Panc1 (cell line): ENCODE data around the gene CHRDL2.

Source experiments
- POLR2AphosphoS5 ChIP-seq: IDR thresholded peaks from 2 replicates; pipeline ENCODE4 v1.6.1; 2012; ENCODE audit warnings: mild to moderate bottlenecking, low read depth, low read length, moderate library complexity
- TCF7L2 ChIP-seq: IDR thresholded peaks from 2 replicates; pipeline ENCODE4 v1.6.1; 2011; ENCODE audit warnings: mild to moderate bottlenecking, low read depth, low read length, inconsistent platforms
- TF ChIP-seq, protein P1 (sequence below): fragments of 450-650 bp; IDR thresholded peaks from 2 replicates; pipeline ENCODE4 v1.5.1; 2017; ENCODE audit warnings: mild to moderate bottlenecking
- TF ChIP-seq, protein P2 (sequence below), 2 experiments: IDR thresholded peaks; 2 replicates each; pipeline ENCODE4 v1.6.1; 2011 to 2012; ENCODE audit warnings: low read depth in 2 of 2, control low read depth in 1 of 2, low read length in 1 of 2, mild to moderate bottlenecking in 1 of 2, moderate library complexity in 1 of 2; ENCODE audit not compliant: insufficient read depth in 1 of 2

DNA sequence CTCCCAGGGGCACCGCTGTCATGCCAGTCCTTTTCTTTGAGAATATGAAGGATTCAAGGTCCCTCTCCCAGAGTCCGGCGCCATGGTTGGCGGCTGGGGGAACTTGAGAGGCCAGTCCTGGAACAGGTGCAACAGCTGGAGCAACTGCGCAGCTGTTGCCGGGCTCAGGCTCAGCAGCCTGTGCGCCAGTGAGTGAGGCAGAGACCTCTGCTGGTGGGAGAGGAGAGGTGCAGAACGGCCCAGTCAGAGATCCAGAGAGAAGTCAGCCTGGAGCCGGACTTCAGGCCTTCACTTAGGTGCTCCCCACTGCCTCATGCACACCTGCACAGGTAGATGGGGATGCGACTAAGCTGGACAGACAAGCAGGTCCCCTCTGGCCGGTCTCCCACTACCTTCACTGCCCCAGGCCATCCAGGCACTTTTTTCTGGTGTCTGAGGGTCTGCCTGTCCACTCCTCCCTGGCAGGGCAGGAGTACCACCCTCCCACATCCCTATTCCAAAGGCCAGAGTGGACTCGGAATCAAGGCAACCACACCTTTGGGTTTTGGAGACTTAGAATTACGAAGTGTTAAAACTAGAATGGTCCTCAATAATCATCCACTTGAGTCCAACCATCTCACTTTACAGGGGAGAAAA, 4.6 kb downstream of the CHRDL2 start:
- TF ChIP-seq POLR2AphosphoS5: no peak
- TF ChIP-seq, protein P1, sequence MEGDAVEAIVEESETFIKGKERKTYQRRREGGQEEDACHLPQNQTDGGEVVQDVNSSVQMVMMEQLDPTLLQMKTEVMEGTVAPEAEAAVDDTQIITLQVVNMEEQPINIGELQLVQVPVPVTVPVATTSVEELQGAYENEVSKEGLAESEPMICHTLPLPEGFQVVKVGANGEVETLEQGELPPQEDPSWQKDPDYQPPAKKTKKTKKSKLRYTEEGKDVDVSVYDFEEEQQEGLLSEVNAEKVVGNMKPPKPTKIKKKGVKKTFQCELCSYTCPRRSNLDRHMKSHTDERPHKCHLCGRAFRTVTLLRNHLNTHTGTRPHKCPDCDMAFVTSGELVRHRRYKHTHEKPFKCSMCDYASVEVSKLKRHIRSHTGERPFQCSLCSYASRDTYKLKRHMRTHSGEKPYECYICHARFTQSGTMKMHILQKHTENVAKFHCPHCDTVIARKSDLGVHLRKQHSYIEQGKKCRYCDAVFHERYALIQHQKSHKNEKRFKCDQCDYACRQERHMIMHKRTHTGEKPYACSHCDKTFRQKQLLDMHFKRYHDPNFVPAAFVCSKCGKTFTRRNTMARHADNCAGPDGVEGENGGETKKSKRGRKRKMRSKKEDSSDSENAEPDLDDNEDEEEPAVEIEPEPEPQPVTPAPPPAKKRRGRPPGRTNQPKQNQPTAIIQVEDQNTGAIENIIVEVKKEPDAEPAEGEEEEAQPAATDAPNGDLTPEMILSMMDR: peak; percentile 98
- TF ChIP-seq TCF7L2: no peak
- TF ChIP-seq, protein P2, sequence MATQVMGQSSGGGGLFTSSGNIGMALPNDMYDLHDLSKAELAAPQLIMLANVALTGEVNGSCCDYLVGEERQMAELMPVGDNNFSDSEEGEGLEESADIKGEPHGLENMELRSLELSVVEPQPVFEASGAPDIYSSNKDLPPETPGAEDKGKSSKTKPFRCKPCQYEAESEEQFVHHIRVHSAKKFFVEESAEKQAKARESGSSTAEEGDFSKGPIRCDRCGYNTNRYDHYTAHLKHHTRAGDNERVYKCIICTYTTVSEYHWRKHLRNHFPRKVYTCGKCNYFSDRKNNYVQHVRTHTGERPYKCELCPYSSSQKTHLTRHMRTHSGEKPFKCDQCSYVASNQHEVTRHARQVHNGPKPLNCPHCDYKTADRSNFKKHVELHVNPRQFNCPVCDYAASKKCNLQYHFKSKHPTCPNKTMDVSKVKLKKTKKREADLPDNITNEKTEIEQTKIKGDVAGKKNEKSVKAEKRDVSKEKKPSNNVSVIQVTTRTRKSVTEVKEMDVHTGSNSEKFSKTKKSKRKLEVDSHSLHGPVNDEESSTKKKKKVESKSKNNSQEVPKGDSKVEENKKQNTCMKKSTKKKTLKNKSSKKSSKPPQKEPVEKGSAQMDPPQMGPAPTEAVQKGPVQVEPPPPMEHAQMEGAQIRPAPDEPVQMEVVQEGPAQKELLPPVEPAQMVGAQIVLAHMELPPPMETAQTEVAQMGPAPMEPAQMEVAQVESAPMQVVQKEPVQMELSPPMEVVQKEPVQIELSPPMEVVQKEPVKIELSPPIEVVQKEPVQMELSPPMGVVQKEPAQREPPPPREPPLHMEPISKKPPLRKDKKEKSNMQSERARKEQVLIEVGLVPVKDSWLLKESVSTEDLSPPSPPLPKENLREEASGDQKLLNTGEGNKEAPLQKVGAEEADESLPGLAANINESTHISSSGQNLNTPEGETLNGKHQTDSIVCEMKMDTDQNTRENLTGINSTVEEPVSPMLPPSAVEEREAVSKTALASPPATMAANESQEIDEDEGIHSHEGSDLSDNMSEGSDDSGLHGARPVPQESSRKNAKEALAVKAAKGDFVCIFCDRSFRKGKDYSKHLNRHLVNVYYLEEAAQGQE (IDR thresholded peaks at IDR 0.05; ENCODE audit: insufficient read depth in 1 of 2, low read depth in 2 of 2, low read length in 1 of 2): no peak
